Thyroid gland (tissue), 4 donors: Measurements from ENCODE around the gene GLE1.

Source experiments
- POLR2A ChIP-seq, 2 donors: fragments of 450-650 bp; IDR thresholded peaks; one replicate each; pipeline ENCODE4 v1.6.1; 2017; ENCODE audit warnings: antibody characterized with exemption in 2 of 2, mild to moderate bottlenecking in 2 of 2, moderate library complexity in 1 of 2
- TF ChIP-seq, protein P1 (sequence below), 6 experiments: fragments of 200-600 bp in 3 of 6; fragments of 450-650 bp in 3 of 6; sonication (generic) in 3 of 6; IDR thresholded peaks; one replicate each; pipeline ENCODE4 v1.5.1; 2016 to 2019; ENCODE audit warnings: antibody characterized with exemption in 6 of 6, mild to moderate bottlenecking in 2 of 6, inconsistent platforms in 1 of 6, moderate library complexity in 1 of 6

DNA sequence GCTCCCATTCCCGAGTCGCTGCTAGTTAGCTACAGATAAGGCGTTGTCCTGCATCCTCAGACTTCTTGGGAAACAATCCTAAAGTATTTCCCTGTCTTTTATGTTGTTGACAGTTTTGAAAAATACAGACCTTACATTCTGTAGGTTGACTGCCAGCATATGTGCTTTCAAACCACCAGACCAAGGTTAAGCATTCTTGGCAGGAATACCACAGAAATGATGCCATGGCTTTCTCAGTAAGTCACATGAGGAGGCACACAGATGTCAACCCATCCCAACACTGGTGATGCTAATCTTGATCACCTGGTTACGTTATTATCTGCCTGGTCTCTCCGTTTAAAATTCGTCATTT, 871 bp downstream of the GLE1 start:
- TF ChIP-seq, protein P1, sequence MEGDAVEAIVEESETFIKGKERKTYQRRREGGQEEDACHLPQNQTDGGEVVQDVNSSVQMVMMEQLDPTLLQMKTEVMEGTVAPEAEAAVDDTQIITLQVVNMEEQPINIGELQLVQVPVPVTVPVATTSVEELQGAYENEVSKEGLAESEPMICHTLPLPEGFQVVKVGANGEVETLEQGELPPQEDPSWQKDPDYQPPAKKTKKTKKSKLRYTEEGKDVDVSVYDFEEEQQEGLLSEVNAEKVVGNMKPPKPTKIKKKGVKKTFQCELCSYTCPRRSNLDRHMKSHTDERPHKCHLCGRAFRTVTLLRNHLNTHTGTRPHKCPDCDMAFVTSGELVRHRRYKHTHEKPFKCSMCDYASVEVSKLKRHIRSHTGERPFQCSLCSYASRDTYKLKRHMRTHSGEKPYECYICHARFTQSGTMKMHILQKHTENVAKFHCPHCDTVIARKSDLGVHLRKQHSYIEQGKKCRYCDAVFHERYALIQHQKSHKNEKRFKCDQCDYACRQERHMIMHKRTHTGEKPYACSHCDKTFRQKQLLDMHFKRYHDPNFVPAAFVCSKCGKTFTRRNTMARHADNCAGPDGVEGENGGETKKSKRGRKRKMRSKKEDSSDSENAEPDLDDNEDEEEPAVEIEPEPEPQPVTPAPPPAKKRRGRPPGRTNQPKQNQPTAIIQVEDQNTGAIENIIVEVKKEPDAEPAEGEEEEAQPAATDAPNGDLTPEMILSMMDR (IDR thresholded peaks at IDR 0.05): no peak
- TF ChIP-seq POLR2A (IDR thresholded peaks at IDR 0.05): no peak
